Calu3 (cell line): Measurements from ENCODE around the gene ATP13A3. TPM values are rescaled to one million over a fixed set of nuclear protein-coding genes. Genes with fewer than 3 reads are reported as not detected.

Experiments used
- BruUV-seq: library from RNA; stranded (reverse); fragments of 400-500 nt; replicated peaks from 2 replicates; lab custom pipeline; 2021; lab: Mats Ljungman, UMichigan
- CTCF ChIA-PET: fragments of 300-600 bp; sonication (Branson Sonifier 250); formaldehyde crosslinking; loops from one replicate; lab custom pipeline; 2022; ENCODE audit warnings: antibody characterized with exemption; lab: Charles Lee
- DNase-seq: peaks from one replicate; pipeline ENCODE4 v3.0.0; 2022
- H3K27ac Mint-ChIP-seq: one replicate; pipeline ENCODE4 v1.8.0; 2022; ENCODE audit warnings: mixed read lengths; ENCODE audit not compliant: unreplicated experiment
- H3K27me3 Mint-ChIP-seq: one replicate; pipeline ENCODE4 v1.8.0; 2022; ENCODE audit warnings: mixed read lengths; ENCODE audit not compliant: unreplicated experiment
- H3K36me3 Mint-ChIP-seq: one replicate; pipeline ENCODE4 v1.8.0; 2022; ENCODE audit warnings: mild to moderate bottlenecking, moderate library complexity, mixed read lengths; ENCODE audit not compliant: insufficient read depth, unreplicated experiment
- H3K4me1 Mint-ChIP-seq: one replicate; pipeline ENCODE4 v1.8.0; 2022; ENCODE audit warnings: mild to moderate bottlenecking, low read depth, mixed read lengths; ENCODE audit not compliant: unreplicated experiment
- H3K4me3 Mint-ChIP-seq: one replicate; pipeline ENCODE4 v1.8.0; 2022; ENCODE audit warnings: mild to moderate bottlenecking, low read depth, moderate library complexity, mixed read lengths; ENCODE audit not compliant: unreplicated experiment
- H3K9me3 Mint-ChIP-seq: one replicate; pipeline ENCODE4 v1.8.0; 2022; ENCODE audit warnings: low read depth, mixed read lengths; ENCODE audit not compliant: unreplicated experiment
- intact Hi-C: fragments of 100-400 bp; cut with micrococcal nuclease; formaldehyde crosslinking; loops from one replicate; pipeline ENCODE4 v1.10.0; 2022; ENCODE audit not compliant: unreplicated experiment
- total RNA-seq: library from RNA; stranded (reverse); gene quantifications from 2 replicates; pipeline ENCODE4 v1.2.3, GENCODE V29; 2022
- TF ChIP-seq, protein P1 (sequence below): fragments of 200-600 bp; IDR thresholded peaks from one replicate; pipeline ENCODE4 v1.8.0; 2022; ENCODE audit warnings: antibody characterized with exemption; ENCODE audit not compliant: unreplicated experiment

Gene ATP13A3
- total RNA-seq, 1 experiment from 2014 or later = 229 TPM

DNA sequence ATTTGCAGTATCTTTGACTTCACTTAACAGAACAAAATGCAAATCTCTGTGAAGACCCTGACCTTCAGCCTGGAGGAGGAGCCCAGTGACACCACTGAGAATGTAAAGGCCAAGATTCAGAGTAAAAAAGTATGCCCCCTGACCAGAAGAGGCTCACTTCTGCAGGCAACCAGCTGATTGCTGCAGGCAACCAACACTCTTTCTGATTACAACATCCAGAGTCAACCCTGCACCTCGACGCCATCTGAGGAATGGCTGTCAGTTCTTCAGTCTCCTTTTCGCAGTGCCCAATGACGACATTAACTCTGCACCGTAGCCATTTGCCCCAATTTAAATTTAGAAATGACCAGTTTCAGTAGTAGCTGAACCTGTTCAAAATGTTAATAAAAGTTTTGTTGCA is 14.9 kb downstream of the ATP13A3 start:
- Mint-ChIP-seq H3K27ac (no peak overlapping the region), H3K4me3 (no peak overlapping the region), H3K4me1 (peaks cover 9% of the 10 kb centered on the region), H3K9me3 (no peaks in the 10 kb centered on the region), H3K36me3 (no peaks in the 10 kb centered on the region), H3K27me3 (no peaks in the 10 kb centered on the region)
- CTCF ChIA-PET = interaction anchor here (0.5 to 1.9 kb wide), 20 partner anchors 9 to 162 kb away, joined by 3 to 56 read pairs (median 4); partner anchors contain the start of gene TMEM44
- TF ChIP-seq, protein P1, sequence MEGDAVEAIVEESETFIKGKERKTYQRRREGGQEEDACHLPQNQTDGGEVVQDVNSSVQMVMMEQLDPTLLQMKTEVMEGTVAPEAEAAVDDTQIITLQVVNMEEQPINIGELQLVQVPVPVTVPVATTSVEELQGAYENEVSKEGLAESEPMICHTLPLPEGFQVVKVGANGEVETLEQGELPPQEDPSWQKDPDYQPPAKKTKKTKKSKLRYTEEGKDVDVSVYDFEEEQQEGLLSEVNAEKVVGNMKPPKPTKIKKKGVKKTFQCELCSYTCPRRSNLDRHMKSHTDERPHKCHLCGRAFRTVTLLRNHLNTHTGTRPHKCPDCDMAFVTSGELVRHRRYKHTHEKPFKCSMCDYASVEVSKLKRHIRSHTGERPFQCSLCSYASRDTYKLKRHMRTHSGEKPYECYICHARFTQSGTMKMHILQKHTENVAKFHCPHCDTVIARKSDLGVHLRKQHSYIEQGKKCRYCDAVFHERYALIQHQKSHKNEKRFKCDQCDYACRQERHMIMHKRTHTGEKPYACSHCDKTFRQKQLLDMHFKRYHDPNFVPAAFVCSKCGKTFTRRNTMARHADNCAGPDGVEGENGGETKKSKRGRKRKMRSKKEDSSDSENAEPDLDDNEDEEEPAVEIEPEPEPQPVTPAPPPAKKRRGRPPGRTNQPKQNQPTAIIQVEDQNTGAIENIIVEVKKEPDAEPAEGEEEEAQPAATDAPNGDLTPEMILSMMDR = no peak
- no TSS peak for BruUV-seq
- intact Hi-C loops = loop anchor here (1.0 to 5.0 kb wide), 3 partner anchors 65 to 122 kb away; no protein-coding TSS in a partner anchor
- no peak for DNase-seq

DNA sequence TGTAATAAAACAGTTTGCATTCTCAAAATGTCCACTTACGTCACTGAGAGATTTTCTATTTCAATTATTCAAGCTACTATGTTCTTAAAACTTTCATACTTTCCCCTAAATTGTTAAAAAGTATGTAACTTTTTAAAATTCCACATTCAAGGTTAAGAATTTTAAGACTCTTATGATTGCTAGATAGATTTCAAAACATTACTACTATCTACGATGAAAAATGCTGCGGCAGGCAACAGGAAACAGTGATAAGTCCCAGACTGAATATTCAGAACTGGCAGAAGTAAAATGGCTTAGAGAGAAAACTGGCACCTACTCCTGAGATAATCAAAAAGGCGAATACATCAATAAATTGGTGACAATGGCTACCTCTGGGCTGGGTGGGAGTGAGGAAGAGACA is 16.2 kb downstream of the ATP13A3 start:
- intact Hi-C loops = loop anchor here (5.0 kb wide), 1 partner anchor 67 kb away; no protein-coding TSS in a partner anchor
- Mint-ChIP-seq H3K4me1 (peaks cover 9% of the 10 kb centered on the region), H3K4me3 (no peak overlapping the region), H3K36me3 (no peaks in the 10 kb centered on the region), H3K9me3 (no peaks in the 10 kb centered on the region), H3K27me3 (no peaks in the 10 kb centered on the region), H3K27ac (no peak overlapping the region)
- no peak for DNase-seq
- TF ChIP-seq, protein P1 = no peak
- no TSS peak for BruUV-seq
- CTCF ChIA-PET = interaction anchor here (0.8 to 1.3 kb wide), 3 partner anchors 102 to 124 kb away, joined by 3 to 6 read pairs (median 4); no protein-coding TSS in a partner anchor

- no peaks in the 10 kb centered on the region for H3K27me3 Mint-ChIP-seq
- H3K36me3 Mint-ChIP-seq = no peaks in the 10 kb centered on the region
- H3K4me3 Mint-ChIP-seq = no peak overlapping the region
- BruUV-seq = no TSS peak
- DNase-seq = no peak
- H3K27ac Mint-ChIP-seq = no peak overlapping the region
- intact Hi-C loops = loop anchor here (5.0 kb wide), 1 partner anchor 67 kb away; no protein-coding TSS in a partner anchor
- TF ChIP-seq, protein P1 = no peak
- CTCF ChIA-PET = interaction anchor here (0.8 to 1.3 kb wide), 3 partner anchors 103 to 125 kb away, joined by 3 to 6 read pairs (median 4); no protein-coding TSS in a partner anchor
- H3K9me3 Mint-ChIP-seq = no peaks in the 10 kb centered on the region
- peaks cover 6% of the 10 kb centered on the region for H3K4me1 Mint-ChIP-seq
These were observed 16.8 kb downstream of the ATP13A3 start for GRCh38 chr3:194469977-194470376.

- no peak overlapping the region for H3K4me3 Mint-ChIP-seq
- CTCF ChIA-PET = interaction anchor here (0.5 to 1.7 kb wide), 6 partner anchors 12 to 1295 kb away, joined by 3 to 5 read pairs (median 4); no protein-coding TSS in a partner anchor
- BruUV-seq = no TSS peak
These were observed 18.7 kb downstream of the ATP13A3 start for GRCh38 chr3:194468086-194468485.

More at GRCh38 chr3:194468086-194468485, 18.7 kb downstream of the ATP13A3 start:
- intact Hi-C loops = no loop called here
- TF ChIP-seq, protein P1 = no peak
- no peak overlapping the region for H3K27ac Mint-ChIP-seq
- no peaks in the 10 kb centered on the region for H3K9me3 Mint-ChIP-seq
- no peaks in the 10 kb centered on the region for H3K36me3 Mint-ChIP-seq
- no peaks in the 10 kb centered on the region for H3K27me3 Mint-ChIP-seq
- no peaks in the 10 kb centered on the region for H3K4me1 Mint-ChIP-seq
- DNase-seq = no peak
